ENCODE data around the gene MUSTN1.

MUSTN1 gene

DNA sequence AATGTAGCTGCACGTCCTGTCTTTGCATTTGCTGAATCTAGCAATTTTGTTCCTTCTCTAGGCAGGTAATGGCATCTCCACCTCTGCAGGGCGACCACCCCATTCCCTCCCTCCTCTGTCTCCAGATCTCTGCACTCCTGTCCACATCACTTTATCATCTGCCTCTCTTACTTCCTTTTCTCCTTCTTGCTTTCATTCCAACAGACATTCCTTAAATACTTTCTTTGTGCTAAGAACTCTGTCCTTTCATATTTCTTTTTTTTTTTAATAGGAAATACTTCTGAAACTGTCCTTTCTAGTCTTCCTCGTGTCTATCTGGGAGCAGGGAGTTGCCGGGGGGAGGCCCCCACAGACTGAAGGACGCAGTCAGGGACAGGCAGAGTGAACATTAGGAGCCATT, 33.0 kb downstream of the MUSTN1 start:
- TF ChIP-seq, protein P1, sequence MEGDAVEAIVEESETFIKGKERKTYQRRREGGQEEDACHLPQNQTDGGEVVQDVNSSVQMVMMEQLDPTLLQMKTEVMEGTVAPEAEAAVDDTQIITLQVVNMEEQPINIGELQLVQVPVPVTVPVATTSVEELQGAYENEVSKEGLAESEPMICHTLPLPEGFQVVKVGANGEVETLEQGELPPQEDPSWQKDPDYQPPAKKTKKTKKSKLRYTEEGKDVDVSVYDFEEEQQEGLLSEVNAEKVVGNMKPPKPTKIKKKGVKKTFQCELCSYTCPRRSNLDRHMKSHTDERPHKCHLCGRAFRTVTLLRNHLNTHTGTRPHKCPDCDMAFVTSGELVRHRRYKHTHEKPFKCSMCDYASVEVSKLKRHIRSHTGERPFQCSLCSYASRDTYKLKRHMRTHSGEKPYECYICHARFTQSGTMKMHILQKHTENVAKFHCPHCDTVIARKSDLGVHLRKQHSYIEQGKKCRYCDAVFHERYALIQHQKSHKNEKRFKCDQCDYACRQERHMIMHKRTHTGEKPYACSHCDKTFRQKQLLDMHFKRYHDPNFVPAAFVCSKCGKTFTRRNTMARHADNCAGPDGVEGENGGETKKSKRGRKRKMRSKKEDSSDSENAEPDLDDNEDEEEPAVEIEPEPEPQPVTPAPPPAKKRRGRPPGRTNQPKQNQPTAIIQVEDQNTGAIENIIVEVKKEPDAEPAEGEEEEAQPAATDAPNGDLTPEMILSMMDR (IDR thresholded peaks at IDR 0.05; ENCODE audit: low read depth, low read length, missing control alignments), result no peak
- no peak for DNase-seq (ENCODE audit: extremely low read depth, low read depth)
- no peak overlapping the region for H3K4me3 ChIP-seq (replicated peaks; ENCODE audit: low read depth, low read length)

DNA sequence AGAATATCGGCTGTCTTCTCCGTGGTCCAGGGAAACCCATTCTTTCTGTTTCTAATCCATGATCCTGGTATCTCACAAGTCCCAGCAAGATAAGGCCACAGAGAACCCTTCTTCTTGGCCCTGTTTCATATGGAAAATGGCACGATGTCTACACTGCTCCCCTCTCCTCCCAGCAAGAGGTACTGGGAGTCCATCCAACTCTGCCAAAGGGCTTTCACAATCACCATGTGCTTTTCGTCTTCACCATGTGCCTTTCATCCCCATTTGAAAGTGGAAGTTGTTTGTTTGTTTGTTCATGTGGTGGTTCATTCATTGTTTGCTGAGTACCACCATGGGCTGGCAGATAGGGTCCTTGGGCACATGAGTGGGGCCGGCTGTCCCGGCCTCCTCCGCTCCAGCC, 34.7 kb downstream of the MUSTN1 start:
- H3K4me3 ChIP-seq (replicated peaks; ENCODE audit: low read depth, low read length), result no peak overlapping the region
- TF ChIP-seq, protein P1 (IDR thresholded peaks at IDR 0.05; ENCODE audit: low read depth, low read length, missing control alignments), result no peak
- DNase-seq (ENCODE audit: extremely low read depth, low read depth), result no peak

DNA sequence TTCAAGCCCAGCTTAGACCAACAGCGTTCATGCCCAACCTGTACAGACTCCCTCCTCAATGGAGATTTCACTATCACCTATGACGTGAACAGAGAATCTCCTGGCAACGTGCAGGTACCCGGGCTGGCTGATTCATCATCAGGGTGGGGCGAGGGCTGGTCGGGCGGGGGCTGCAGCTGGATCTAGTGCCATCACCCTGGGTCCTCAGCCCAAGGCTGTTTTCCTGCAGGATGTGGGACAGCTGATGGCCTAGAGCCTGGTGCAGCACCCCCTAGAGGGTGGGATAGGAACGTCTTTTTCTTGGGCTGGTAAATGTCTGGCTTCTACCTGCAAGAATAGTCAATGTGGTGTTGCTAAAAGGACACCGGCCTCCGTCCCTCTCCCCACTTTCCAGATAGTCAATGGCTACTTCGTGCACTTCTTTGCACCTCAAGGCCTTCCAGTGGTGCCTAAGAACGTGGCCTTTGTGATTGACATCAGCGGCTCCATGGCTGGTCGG, 35.8 kb downstream of the MUSTN1 start:
- no peak for DNase-seq (ENCODE audit: extremely low read depth, low read depth)
- TF ChIP-seq, protein P1 (IDR thresholded peaks at IDR 0.05; ENCODE audit: low read depth, low read length, missing control alignments), result peak; percentile 61
- no peak overlapping the region for H3K4me3 ChIP-seq (replicated peaks; ENCODE audit: low read depth, low read length)

DNA sequence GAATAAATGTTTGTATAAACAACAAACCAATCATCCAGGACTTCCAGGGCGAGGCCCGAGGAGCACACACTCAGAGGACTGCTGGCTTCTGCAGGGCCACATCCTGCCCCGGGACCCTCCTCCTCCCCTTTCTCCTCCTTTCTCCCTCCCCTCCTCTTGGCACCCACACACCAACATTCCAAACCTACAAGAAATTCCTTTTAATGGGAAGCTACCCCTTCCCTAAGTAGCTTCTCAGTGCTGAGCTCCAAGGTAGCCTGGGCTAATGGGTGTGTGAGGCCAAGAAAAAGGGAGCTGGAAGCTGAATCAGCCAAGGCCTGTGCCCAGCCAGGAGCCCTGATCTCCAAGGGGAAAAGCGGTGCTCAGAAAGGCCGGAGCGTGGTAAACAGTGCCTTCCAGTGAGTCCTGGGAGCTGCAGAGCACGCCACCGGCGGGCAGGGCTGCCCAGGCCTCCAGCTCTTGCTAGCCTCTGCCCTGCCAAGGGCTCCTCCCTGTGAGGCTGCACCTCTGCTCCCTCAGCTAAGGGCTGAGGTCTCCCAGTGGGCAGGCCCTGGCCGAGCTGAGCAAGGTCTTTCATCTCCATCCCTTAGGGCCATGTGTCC, 36.3 kb downstream of the MUSTN1 start:
- no peak overlapping the region for H3K4me3 ChIP-seq (replicated peaks; ENCODE audit: low read depth, low read length)
- TF ChIP-seq, protein P1 (IDR thresholded peaks at IDR 0.05; ENCODE audit: low read depth, low read length, missing control alignments), result no peak
- no peak for DNase-seq (ENCODE audit: extremely low read depth, low read depth)

DNA sequence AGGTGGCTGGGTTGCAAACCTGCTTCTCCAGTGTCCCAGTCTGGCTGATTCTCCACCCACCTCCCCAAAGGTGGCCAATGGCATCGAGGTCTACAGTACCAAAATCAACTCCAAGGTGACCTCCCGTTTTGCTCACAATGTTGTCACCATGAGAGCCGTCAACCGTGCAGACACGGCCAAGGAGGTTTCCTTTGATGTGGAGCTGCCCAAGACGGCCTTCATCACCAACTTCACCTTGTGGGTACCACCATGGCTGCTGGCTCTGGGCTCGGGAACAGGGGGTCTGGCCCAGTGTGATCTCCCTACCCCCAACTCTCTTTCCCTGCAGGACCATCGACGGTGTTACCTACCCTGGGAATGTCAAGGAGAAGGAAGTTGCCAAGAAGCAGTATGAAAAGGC, 38.4 kb downstream of the MUSTN1 start:
- no peak for DNase-seq (ENCODE audit: extremely low read depth, low read depth)
- no peak overlapping the region for H3K4me3 ChIP-seq (replicated peaks; ENCODE audit: low read depth, low read length)
- TF ChIP-seq, protein P1 (IDR thresholded peaks at IDR 0.05; ENCODE audit: low read depth, low read length, missing control alignments), result no peak

DNA sequence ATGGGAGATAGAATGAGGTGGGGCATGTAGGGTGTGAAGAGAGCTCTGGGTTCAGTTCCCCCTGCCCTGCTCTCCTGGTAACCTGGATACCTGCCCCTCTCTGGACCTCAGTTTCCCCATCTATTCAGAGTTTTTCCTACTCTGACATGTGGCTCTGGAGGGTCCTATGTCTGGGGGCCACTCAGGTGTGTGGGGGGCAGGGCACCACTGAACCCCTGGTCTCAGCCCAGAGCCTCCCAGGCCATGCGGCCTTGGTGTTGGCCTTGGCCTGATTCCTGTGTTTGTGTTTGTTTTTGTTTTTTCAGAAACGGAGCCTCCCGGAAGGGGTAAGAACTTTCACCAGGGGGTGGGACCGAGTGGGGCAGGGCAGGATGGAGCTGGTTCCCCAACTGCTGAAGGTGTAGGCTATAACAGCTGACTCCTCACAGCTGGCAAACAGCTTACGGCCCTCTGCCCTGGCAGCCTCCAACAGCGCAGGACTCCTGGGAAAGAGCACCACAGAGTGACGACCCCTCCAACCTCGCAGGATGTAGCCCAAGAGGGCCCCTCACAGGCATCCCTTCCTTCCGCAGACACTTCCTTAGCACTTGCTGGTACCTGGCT, 39.4 kb downstream of the MUSTN1 start:
- no peak for DNase-seq (ENCODE audit: extremely low read depth, low read depth)
- H3K4me3 ChIP-seq (replicated peaks; ENCODE audit: low read depth, low read length), result no peak overlapping the region
- TF ChIP-seq, protein P1 (IDR thresholded peaks at IDR 0.05; ENCODE audit: low read depth, low read length, missing control alignments), result no peak

Data from HFF-Myc (cell line).